ENCODE measurements around the gene PRSS21.

PRSS21 gene

DNA sequence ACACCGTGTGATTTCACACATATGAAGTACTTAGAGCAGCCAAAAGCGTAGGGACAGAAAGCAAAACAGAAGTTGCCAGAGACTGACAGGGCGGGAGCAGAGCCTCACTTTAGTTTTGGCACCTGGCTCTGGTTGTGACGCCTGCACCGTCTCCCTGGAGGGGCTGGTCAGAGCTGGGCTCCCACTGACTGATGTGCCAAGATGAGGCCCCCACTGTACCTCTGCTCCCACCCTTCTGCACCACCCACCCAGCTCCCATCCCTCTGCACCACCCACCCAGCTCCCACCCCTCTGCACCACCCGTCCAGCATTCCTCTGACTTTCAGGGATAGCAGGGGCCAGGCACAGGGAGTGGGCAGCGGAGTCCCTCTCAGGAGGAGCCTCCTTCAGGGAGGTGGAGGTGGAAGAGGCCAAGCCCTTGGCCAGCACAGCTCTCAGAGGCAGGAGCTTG is 3.2 kb upstream of the PRSS21 start:
- Histone ChIP-seq H3K27me3 (replicated peaks; ENCODE audit: control insufficient read depth, insufficient read depth, low read length) (peaks cover 2% of the 10 kb centered on the region; the same call in 1 of the 2 replicates), H3K4me3 (replicated peaks; ENCODE audit: low read depth, low read length) (no peak overlapping the region), H3K36me3 (ENCODE audit: control insufficient read depth, insufficient read depth, low read length) (no peaks in the 10 kb centered on the region)
- TF ChIP-seq, protein P1, sequence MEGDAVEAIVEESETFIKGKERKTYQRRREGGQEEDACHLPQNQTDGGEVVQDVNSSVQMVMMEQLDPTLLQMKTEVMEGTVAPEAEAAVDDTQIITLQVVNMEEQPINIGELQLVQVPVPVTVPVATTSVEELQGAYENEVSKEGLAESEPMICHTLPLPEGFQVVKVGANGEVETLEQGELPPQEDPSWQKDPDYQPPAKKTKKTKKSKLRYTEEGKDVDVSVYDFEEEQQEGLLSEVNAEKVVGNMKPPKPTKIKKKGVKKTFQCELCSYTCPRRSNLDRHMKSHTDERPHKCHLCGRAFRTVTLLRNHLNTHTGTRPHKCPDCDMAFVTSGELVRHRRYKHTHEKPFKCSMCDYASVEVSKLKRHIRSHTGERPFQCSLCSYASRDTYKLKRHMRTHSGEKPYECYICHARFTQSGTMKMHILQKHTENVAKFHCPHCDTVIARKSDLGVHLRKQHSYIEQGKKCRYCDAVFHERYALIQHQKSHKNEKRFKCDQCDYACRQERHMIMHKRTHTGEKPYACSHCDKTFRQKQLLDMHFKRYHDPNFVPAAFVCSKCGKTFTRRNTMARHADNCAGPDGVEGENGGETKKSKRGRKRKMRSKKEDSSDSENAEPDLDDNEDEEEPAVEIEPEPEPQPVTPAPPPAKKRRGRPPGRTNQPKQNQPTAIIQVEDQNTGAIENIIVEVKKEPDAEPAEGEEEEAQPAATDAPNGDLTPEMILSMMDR (IDR thresholded peaks at IDR 0.05; ENCODE audit: insufficient read depth, low read length, poor library complexity, severe bottlenecking) = no peak
- DNase-seq (ENCODE audit: extremely low read depth, insufficient read length) = no peak

DNA sequence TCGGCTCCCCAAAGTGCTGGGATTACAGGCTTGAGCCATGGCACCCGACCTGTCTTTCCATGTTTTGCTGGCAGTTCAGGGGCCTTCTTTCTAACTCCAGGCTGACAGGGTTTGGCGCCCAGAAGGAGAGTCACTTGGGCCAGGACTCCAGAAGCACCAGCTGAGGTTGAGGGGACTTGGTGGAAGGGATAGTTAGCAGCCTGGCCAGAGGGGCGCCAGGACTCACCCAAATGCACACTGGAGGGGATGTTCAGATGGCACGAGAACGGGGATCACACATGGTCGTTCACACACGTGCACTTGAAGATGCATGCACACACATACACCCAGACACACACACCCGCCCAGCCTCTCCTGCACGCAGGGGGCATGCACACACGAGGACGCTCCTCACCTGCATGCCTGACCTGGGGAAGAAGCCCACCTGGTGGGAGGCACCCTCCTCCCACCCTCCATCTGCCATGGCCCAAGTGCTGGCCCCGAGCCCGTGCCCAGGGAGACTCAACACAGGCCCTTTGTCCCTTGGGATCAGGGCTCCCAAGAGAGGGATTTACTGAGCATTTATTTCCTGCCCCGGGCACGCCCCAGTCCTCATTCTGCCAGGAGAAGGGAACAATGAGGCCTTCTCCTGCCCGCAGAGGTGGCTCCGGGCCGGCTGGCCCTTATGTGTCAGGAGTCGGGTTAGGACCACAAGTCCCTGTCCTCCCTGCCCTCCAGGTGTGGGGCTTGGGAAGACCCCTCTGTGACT is 2.3 kb upstream of the PRSS21 start:
- peaks cover 2% of the 10 kb centered on the region; the same call in 1 of the 2 replicates for H3K27me3 ChIP-seq (replicated peaks; ENCODE audit: control insufficient read depth, insufficient read depth, low read length)
- TF ChIP-seq, protein P1 (IDR thresholded peaks at IDR 0.05; ENCODE audit: insufficient read depth, low read length, poor library complexity, severe bottlenecking) = no peak
- H3K4me3 ChIP-seq (replicated peaks; ENCODE audit: low read depth, low read length) = no peak overlapping the region
- H3K36me3 ChIP-seq (ENCODE audit: control insufficient read depth, insufficient read depth, low read length) = no peaks in the 10 kb centered on the region
- DNase-seq (ENCODE audit: extremely low read depth, insufficient read length) = no peak

DNA sequence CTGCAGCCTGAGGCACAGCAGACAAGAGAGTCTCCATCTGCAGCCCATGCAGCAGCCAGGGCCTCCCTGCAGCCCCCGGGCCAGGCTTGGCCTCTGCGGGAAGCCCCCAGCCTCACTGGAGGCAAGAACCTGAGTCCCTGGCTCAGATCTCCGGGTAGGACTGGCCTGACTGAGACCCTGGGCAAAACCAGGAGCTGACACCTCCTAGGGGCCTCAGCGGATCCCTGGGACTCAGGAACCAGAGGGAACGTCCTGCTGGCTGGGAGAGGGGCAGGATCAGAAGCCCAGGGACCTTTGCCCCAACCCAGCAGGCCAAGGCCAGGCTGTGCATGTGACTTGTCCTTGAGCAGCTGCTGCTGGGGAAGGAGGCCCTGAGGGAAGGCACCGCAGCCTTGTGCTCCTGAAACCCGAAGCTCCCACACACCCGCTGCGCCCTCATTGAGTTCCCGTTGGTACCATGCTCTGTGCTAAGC is 1.7 kb upstream of the PRSS21 start:
- no peak for DNase-seq (ENCODE audit: extremely low read depth, insufficient read length)
- TF ChIP-seq, protein P1 (IDR thresholded peaks at IDR 0.05; ENCODE audit: insufficient read depth, low read length, poor library complexity, severe bottlenecking) = no peak
- Histone ChIP-seq H3K4me3 (replicated peaks; ENCODE audit: low read depth, low read length) (no peak overlapping the region), H3K27me3 (replicated peaks; ENCODE audit: control insufficient read depth, insufficient read depth, low read length) (peaks cover 2% of the 10 kb centered on the region; the same call in 1 of the 2 replicates), H3K36me3 (ENCODE audit: control insufficient read depth, insufficient read depth, low read length) (no peaks in the 10 kb centered on the region)

GRCh38 chr16:2817340-2818271 is 569 bp downstream of the PRSS21 start:
- peaks cover 2% of the 10 kb centered on the region; the same call in 1 of the 2 replicates for H3K27me3 ChIP-seq (replicated peaks; ENCODE audit: control insufficient read depth, insufficient read depth, low read length)
- H3K36me3 ChIP-seq (ENCODE audit: control insufficient read depth, insufficient read depth, low read length) = no peaks in the 10 kb centered on the region
- H3K4me3 ChIP-seq (replicated peaks; ENCODE audit: low read depth, low read length) = no peak overlapping the region
- TF ChIP-seq, protein P1 (IDR thresholded peaks at IDR 0.05; ENCODE audit: insufficient read depth, low read length, poor library complexity, severe bottlenecking) = no peak
- peak; percentile 39 for DNase-seq (ENCODE audit: extremely low read depth, insufficient read length)

GRCh38 chr16:2818272-2818876 is 1.3 kb downstream of the PRSS21 start:
- DNase-seq (ENCODE audit: extremely low read depth, insufficient read length) = no peak
- Histone ChIP-seq H3K36me3 (ENCODE audit: control insufficient read depth, insufficient read depth, low read length) (no peaks in the 10 kb centered on the region), H3K4me3 (replicated peaks; ENCODE audit: low read depth, low read length) (no peak overlapping the region), H3K27me3 (replicated peaks; ENCODE audit: control insufficient read depth, insufficient read depth, low read length) (peaks cover 2% of the 10 kb centered on the region; the same call in 1 of the 2 replicates)
- TF ChIP-seq, protein P1 (IDR thresholded peaks at IDR 0.05; ENCODE audit: insufficient read depth, low read length, poor library complexity, severe bottlenecking) = no peak
